ENCODE data around the gene PPY.

DNA sequence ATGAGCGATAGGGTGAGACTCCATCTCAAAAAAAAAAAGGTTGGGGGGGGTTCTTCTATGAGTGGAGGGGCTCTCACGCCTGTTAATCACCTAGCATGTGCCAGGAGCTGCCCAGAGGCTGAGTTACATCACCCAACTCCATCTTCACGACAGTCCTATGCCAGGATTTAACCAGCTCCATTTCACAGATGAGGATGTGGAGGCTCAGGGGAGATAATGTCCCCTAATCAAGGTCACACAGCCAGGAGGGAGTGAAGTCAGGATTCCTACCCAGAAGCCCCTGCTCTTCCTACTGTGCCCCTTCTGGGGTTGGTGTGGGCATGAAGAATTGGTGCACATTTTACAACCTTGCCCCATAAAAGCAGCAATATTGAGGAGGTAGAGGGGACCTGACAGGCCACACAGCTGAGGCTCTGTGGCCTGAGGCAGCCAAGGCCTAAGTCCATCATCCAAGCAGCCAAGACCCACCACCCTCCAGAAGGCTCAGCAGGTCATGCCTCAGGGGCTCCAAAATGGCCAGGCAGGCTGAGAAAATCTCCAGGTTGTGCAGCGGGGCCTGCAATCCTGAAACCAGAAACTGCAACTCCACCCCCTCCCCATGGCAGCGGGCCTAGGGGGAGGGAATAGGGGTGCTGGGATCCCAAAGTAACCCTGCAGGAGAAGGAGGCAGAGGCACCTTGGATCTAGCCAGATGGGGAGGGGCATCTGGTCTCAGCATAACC lies 6.9 kb downstream of the PPY start:
- TF ChIP-seq, protein P1, sequence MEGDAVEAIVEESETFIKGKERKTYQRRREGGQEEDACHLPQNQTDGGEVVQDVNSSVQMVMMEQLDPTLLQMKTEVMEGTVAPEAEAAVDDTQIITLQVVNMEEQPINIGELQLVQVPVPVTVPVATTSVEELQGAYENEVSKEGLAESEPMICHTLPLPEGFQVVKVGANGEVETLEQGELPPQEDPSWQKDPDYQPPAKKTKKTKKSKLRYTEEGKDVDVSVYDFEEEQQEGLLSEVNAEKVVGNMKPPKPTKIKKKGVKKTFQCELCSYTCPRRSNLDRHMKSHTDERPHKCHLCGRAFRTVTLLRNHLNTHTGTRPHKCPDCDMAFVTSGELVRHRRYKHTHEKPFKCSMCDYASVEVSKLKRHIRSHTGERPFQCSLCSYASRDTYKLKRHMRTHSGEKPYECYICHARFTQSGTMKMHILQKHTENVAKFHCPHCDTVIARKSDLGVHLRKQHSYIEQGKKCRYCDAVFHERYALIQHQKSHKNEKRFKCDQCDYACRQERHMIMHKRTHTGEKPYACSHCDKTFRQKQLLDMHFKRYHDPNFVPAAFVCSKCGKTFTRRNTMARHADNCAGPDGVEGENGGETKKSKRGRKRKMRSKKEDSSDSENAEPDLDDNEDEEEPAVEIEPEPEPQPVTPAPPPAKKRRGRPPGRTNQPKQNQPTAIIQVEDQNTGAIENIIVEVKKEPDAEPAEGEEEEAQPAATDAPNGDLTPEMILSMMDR (IDR thresholded peaks at IDR 0.05; ENCODE audit: borderline replicate concordance, extremely low read depth, low read length, poor library complexity, severe bottlenecking), result no peak
- no peak for TF ChIP-seq EZH2 (IDR thresholded peaks at IDR 0.05; ENCODE audit: borderline replicate concordance, low read depth, low read length, severe bottlenecking)
